ENCODE measurements around the gene PTH1R.

DNA sequence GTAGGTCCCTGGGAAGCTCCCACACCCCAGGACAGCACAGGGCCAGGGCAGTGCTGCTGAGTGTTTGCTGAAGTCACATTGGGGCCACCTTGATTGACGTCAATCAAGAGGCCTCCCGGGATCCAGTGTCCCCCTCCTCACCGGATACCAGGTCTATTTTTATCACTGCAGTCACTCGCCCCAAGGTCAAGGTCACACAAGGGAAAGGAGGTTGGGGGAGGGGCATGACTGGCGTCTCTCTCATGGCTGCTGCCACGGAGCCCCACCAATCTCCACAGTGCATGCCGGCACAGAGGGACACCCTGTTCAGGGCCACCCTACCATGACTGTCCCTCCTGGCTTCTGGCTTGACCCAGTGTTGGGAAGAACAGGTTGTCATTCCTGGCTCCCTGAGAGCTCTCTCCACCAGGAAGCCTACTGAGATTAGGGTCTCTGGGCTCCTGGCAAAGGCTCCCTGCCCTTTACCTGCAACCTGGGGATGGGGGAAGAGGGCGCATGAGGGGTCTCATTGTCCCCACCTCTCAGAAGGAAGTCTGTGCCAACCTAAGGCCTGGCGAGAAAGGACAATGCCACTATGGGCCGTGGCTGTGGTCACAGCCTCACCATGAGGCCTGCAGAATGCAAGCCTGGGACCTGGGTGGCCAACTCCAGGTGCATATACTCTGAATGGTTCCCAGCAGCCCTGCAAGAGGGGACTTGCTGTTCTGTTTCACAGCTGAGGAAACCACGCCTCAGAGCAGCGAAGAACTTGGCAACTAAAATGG, 15.7 kb upstream of the PTH1R start:
- TF ChIP-seq CTCF (IDR thresholded peaks at IDR 0.05) (no peak), REST (IDR thresholded peaks at IDR 0.05; ENCODE audit: insufficient read depth in 1 of 2, low read depth in 2 of 2, low read length in 1 of 2) (no peak), POLR2AphosphoS5 (IDR thresholded peaks at IDR 0.05; ENCODE audit: low read depth, low read length) (no peak)

All from Panc1 (cell line).